Hematopoietic multipotent progenitor cell treated with erythropoietin and hydrocortisone succinate and interleukin-3 and kit ligand, for 6 days (in vitro differentiated cells): ENCODE data around the gene TSR3.

Experiments
- DNase-seq: peaks from one replicate; pipeline ENCODE4 v3.0.0-alpha.2; 2015

TSR3 gene

DNA sequence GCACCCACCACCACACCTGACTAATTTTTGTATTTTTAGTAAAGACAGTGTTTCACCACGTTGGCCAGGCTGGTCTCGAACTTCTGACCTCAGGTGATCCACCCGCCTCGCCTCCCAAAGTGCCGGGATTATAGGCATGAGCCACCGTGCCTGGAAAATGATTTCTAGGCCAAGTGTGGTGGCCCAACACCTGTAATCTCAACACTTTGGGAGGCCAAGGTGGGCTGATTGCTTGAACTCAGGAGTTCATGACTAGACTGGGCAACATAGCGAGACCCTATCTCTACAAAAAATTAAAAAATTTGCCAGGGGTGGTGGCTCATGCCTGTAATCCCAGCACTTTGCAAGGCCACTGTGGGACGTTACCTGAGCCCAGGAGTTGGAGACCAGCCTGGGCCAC is 29.3 kb downstream of the TSR3 start:
- no peak for DNase-seq

DNA sequence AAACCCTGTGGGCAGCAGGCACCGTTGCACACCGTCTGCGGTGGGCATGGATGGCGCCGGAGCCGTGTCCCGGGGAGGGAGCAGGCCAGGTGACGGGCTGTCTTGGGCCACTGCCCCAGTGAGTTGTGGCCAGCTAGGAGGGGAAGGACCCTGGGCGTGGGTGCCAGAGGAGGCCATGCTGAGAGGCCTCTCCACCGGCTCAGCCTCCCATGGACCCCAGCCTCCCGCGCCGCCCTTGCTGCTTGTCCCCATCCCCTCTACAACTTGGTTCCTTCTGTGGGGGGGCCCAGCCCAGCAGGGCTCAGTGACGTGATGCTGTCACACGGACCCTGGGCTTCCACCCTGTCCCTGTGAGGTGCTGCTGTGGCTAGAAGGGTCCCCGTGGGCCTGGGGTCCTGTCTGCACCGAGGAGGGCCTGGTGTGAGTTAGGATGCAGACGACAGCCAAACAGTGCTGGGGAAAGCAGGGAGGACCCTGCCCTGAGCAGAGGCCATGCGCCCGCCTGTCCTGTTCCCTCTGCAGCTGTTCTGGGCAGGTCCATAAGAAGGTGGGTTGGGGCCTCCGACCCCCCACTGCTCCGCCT is 30.9 kb downstream of the TSR3 start:
- DNase-seq, result no peak

DNA sequence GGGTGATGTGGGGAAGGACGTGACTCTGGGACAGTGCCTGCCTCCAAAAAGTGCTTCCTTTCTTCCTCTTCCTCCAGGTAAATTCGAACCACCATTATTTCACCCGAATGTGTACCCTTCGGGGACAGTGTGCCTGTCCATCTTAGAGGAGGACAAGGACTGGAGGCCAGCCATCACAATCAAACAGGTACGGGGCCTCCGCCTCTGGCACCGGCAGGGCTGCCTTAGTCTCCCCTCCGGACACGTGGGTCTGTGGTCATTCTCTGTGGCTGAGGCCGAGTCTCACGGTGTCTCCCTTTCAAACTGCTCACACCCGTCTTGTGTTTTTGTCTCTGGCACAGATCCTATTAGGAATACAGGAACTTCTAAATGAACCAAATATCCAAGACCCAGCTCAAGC is 31.6 kb downstream of the TSR3 start:
- no peak for DNase-seq

DNA sequence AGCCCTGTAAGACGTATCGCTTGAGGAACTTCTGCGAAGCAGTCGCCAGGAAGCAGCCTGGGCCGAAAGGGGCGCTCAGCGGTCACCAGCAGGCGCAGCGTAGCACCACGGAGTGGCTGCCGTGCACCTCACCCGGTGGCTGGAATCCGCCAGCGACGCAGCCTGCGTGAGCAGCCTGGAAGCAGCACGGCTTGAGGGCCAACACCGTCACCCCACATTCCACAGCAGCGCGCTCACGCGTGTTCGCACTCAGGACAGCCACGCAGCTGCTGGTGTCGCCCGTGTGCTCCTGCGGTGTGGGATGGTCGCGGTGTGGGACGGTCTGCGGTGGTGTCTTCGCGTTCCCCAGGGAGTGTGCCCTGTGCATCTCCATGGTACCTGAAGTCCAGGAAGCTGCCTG is 32.6 kb downstream of the TSR3 start:
- DNase-seq, result no peak

DNA sequence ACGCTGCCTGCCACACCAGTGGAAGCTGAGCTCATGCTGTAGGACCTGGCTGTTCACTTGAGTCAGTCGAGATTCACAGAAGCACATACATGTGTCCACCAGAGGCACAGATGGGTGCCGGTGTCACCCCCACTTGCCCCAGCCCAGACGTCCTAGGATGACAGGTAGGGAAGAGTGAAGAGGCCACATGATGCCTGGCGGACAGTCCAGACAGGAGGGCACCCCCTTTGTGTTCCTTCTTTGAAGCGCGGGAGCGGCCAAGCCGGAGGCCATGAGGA is 33.5 kb downstream of the TSR3 start:
- DNase-seq, result no peak

DNA sequence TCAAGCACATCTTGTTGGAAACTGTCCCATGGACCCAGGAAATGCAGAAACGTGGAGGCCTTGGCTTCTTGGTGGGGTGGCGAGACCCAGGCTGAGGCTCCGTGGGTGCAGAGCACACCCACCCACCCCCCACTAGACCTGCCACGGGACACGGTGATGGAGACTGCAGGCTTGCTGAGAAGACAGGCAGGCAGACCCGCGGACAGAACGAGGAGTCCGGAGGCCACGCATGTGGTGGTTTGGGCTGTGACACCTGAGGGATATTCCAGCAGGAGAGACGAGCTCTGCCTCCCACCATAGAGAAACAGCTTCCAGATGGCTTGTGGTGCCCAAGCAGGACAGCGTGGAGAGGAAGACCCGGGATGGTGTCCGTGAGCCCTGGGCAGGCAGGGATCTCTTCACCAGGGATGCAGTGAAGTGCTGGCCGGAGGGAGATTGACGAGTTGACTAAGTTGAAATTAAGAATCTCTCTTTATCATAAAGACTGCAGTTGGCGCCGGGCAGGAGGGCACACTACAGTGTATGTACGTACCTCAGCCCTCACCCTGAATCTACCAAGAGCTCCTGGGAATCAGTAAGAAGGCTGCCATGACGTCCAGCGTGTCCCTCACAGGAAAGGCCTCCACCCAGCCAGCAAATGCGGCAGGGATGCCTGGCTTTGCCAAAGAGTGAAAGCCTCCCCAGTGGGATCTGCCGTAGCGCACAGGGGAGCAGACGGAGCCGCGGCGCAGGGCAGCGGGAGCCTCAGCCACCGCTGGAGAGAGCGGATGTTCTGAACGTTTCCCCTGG is 34.0 kb downstream of the TSR3 start:
- DNase-seq, result no peak

DNA sequence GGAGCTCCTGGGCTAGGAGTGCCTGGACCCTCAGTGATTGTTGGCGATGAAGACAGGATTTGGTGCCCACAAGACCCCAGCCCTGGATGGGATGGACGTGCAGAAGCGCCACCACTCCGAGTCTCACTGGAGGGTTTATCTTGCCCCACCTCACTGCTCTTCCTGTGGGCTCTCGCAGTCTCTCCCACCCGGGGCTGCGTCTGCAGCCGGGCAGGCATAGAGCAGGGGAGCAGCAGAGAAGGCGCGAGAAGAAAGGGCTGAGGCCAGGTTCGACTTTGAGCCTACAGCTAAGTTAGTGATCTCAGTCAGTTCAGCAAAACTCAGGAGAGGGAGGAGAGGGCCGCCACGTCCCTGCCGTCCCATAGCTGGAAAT is 35.7 kb downstream of the TSR3 start:
- DNase-seq, result no peak

DNA sequence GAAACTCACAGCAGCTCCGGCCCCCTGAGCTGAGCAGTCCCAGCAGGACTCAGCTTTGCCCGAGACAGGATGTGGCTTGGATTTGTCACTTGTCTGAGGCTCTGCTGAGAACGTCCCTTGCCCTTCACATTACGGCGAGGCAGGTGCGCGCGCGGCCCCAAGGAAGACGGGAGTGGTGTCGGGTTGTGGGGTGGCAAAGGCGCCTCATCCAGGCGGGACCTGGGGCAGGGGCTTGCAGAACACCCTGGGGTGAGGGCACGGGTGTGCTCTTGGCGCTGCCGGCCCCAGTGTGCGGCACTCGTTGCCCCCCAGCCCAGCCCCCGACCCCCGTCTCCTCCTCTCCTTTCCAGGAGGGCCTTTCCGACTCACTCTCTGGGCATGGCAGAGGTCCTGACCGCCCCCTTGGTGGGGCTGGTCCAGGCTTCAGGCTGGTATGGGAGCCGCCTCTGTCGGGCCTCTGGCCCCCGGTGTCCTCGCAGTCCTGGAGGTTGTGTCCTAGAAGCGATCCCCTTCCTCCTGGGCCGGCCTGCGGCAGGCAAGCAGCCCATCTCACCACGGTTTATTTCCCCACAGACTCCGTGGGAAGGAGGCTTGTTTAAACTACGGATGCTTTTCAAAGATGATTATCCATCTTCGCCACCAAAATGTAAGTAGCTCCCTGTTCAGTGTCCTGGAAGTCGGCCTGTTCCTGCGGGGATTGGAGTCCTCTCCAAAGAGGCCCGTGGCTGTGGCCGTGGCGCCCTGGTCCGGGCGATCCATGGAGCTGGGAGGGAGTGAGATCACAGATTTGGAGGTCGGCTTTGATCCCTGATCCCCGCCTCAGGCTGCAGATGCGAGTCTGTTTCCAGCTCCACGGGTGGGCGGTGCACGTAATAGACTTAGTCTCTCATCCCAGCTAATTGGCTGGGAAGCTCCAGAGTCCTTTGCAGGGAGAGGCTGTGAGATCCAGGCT is 36.3 kb downstream of the TSR3 start:
- no peak for DNase-seq

DNA sequence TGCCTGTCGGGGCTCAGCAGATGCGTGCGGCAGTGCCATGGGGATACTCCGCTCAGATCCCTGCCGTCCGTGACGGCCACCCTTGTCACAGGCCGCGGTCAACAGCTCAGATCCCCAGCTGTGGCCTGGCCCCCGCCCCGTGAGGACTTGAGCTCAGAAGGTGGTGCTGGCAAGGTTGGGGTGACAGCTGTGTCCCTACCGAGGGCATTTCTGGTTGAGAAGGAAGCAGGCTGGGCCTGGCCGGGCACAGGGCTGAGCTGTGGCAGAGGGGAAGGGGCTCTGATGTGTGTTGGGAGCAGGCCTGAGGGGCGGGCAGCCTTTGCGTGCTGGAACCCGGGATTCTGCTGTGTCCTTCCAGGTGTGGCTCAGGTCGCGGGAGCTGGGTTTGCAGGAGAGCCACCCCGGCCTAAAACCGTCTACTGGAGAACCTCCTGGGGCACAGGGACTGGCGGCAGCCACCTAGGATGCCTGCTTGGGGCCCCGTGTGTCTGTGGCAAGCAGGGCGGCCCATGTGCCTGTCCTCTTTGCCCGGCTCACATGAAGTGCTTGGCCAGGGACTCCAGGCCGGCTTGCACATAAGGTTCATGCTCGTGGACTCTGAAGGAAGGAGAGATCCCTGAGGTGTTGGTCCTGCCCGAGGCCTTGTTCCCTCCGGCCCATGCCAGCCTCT is 37.1 kb downstream of the TSR3 start:
- no peak for DNase-seq

DNA sequence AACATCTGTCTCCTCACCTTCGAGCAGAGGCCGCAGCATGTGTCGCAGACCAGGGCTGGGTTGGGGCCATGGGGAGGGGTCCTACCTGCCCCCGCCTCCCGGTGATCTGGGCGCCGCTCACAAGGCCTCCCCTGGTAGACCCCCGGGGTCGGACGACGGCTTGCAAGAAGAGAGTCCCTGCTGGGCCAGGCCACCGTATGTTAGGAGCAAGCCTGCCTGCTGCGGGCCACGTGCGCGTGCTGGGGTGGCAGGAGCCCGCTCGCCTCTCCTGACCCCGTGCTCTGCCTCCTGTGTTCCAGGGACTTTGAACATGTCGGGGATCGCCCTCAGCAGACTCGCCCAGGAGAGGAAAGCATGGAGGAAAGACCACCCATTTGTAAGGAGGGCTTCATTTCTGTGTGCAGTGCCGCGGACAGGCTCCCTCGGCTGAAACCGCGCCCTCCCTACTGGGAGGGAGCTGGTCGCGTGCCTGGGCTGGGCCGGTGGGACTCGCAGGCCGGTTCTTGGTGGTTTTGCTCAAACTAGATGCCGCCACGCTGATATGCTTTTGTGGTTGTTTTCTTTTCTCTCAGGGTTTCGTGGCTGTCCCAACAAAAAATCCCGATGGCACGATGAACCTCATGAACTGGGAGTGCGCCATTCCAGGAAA is 37.8 kb downstream of the TSR3 start:
- DNase-seq, result no peak

DNA sequence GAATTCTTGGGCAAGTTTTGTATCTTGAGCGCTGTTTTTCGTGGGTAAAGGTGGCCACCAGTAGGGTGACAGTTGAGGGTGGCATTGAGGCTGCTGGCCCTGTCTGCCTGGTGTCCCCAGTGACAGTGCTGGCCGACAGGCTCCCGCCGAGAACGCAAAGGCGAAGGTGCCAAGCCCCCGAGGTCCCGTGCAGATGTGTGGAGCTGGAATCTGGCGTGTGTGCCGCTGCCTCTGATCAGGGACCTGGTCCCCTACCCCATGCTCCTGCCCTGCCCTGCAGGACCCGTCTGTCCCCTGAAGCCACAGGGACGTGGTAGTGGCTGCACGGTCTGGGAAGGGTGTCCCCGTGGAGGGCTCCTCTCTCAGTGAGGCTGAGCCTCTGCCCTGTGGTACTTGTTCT is 38.8 kb downstream of the TSR3 start:
- no peak for DNase-seq

DNA sequence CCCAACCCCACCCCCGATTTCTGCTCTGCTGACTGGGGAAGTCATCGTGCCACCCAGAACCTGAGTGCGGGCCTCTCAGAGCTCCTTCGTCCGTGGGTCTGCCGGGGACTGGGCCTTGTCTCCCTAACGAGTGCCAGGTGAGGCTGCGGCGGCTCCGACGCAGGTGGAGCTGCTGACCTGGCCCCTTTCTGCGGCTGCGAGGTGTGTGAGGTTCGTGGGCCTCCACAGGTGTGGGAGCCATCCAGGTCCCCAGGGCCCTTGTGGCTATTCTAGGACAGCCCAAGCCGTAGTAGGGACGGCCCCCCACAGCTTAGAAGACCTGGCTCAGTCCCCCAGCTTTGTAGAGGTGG is 39.2 kb downstream of the TSR3 start:
- DNase-seq, result no peak

DNA sequence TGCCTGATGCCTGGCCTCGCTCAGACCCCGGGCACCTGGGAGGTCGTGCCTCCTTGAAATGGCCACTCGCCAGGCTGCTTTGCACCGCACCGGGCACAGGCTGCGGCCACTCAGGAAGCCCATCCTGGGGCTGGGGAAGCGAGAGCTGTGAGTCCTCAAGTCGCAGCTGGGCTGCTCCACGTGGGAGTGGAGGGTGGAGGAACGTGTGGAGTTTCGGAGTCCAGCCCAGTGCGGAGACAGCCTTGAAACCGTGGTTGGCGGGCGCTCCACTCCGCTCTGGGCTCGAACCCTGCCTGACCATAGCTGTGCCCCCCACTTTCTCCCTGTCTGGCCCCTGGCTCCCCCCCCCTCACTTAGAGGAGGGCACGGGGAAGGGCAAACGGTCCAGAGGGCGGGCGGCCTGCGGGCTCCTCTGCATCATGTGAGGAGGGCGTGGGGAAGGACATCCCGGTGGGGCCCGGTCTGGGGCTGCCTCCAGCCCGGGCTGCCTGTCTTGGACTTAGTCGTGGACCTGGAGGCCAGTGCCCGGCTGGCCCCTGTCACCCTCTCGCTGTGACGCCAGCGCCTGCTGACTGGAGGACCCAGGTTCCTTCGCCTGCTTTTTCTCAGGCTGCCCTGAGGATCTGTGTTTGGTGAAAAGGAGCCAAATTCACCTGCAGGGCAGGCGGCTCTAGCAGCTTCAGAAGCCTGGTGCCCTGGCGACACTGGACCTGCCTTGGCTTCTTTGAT is 39.8 kb downstream of the TSR3 start:
- DNase-seq, result peak; percentile 60

DNA sequence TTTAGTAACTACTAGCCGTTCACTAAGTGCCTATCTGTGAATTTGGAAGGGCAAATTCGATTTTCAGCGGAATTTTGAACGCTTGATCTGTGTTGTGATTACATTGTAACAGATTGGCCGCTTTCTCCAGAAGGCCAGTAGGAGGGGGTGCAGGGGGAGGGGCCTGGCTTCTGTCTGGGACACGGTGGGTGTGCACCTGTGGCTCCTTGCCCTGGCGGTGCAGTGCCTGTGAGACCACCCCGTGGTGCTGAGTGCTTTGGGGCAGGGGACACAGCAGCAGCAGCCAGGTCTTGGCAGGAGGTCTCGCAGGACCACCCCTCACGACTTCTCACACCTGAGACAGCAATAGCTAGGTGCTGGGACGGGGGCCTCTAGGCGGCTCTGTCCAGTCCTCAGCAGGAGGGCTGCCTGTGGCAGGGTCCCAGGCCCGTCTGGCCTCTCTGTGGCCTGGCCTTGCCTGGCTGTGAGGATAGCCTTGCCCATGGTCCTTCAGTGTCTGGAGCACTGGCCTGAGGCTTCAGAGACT is 40.4 kb downstream of the TSR3 start:
- DNase-seq, result peak; percentile 38

DNA sequence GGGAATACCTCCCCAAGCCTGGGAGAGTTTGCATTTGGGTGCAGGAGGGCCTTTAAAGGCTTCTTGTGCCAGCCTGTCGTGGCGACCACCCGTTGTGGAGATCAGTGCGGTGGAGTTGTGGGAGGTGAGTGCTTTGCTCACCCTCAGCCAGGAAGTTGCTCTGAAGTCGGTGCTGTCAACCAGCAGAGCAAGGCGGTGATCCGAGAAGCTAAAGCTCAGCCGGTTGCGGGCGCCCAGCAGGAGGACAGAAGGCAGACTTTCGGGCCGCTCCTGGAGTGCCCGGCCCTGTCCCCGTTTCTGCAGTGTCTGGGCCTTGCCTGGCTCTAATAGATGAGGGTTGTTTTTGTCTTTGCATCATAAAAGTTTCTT is 40.9 kb downstream of the TSR3 start:
- DNase-seq, result peak; percentile 50

DNA sequence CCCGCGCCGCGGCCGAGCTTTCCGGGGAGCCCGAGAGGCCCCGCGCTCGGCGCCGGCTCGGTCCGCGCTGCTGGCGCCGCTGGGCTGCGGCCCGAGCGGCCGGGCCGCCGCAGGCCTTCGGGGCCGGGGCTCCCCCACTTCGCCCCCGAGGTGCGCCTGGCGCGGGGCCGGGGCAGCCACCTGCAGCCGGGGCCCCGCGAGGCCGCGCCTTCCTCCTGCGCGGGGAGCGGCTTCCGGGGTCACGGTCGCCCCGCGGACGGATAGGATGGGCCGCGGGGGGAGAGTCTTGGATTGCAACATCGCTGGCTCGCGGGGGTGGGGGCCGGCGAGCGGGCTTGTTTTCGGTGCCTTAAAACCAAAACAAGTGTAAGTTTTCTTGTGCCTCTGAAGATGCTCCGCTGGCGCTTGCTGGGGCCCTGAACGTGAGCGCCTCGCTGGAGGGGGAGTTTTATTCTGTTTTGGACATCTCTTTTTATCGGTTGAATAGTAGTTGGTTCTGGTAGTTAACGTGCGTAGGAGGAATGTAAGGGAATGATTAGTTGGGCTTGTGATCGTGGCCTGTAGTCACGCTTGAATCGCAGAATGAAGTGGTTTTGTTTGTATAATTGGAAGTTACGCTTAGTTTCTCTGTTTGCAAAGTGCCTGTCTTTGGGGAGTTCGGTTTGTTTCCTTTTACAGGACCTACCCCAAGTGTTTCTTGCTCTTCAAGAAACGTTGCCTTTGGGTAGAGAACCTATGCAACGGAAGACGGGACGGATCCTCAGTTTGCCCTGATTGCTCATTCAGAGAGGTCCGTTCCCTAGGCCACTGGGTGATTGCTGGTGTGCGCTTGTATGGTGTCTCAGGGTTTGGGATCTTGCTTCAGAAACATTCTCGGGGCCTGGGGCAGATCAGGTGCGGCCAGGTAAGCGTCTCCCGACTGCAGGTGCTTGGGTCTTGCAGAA is 41.5 kb downstream of the TSR3 start:
- peak; percentile 56 for DNase-seq

DNA sequence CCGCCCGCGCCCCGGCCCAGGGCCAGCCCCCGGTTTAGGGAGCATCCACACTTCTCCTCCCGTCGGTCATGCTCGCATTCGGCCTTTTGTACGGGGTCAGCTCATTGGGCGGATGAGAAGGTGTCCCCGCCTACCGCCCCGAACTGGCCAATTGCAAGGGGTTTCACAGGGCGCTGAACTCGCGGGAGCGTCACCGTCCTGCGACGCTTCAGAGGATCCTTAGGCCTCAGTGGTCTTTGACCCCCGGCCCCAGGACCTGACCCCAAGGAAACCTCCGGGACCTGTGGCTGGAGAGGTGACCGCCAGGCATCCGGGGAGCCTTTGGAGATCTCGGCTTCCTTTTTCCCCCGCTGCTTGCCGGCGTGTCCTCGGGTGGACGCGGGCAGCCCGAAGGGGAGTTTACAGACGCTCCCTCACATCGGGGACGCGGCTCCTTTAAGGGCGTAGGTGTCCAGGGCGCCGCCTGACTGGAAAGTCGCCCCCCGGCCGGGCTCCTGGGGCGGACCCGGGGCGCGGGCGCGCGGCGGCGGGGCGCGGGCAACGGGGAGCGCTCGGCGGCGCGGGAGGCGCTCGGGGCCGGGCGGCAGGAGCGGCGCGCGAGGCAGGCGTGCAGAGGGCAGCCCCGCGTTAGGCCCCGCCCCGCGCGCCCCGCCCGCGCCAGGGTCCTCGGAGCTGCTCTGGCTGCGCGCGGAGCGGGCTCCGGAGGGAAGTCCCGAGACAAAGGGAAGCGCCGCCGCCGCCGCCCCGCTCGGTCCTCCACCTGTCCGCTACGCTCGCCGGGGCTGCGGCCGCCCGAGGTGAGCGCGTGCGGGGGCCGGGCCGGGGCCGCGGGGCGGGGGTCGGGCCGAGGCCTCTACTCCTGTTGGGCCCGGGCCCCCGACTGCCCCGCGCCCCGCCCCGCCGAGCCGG is 42.4 kb downstream of the TSR3 start, which contains the start of gene UBE2I:
UBE2I (plus strand) TSS at position 660 of the 909 bp plus-strand sequence. CDS start 4,395 bp downstream, outside the sequence.
- peak; percentile 97 for DNase-seq

DNA sequence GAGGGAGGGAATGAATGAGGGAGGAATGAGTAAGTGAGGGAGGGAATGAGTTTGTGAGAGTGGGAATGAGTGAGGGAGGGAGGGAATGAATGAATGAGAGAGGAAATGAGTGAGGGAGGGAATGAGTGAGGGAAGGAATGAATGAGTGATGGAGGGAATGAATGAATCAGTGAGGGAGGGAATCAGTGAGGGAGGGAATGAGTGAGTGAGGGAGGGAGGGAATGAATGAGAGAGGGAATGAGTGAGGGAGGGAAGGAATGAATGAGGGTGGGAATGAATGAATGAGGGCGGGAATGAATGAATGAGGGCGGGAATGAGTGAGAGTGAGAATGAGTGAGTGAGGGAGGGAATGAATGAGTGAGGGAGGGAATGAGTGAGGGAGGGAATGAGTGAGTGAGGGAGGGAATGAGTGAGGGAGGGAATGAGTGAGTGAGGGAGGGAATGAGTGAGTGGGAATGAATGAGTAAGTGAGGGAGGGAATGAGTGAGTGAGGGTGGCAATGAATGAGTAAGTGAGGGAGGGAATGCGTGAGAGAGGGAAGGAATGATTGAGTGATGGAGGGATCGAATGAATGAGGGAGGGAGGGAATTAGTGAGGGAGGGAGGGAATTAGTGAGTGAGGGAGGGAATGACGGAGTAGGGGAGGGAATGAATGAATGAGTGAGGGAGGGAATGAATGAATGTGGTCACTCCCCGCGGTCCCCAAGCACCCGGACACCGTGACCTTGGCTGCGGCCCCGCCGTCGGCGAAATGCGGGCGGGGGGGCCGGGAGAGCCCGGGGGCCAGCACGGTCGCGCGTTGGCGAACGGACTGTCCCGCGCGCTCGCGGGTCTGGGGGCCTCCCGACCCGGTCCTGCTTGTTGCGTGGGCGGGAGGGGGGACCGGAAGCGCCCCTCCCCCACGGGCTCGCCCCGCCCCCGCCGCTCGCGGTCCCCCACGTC is 43.4 kb downstream of the TSR3 start:
- DNase-seq, result peak; percentile 72
